Sigmoid colon (tissue), 4 donors: ENCODE measurements around the gene CPXM1.

ENCODE experiments used
- EP300 ChIP-seq, 4 donors: sonication (generic); formaldehyde crosslinking; IDR thresholded peaks; one replicate each; pipeline ENCODE4 v1.6.1; 2017; ENCODE audit warnings: antibody characterized with exemption in 4 of 4
- POLR2A ChIP-seq, 2 donors: fragments of 450-650 bp; IDR thresholded peaks; one replicate each; pipeline ENCODE4 v1.6.1; 2016; ENCODE audit warnings: antibody characterized with exemption in 2 of 2, mild to moderate bottlenecking in 2 of 2, moderate library complexity in 2 of 2
- POLR2AphosphoS5 ChIP-seq, 4 donors: sonication (generic); formaldehyde crosslinking; IDR thresholded peaks; one replicate each; pipeline ENCODE4 v1.6.1; 2017; ENCODE audit warnings: antibody characterized with exemption in 4 of 4
- TF ChIP-seq, protein P1 (sequence below), 4 experiments: fragments of 450-650 bp in 3 of 4; fragments of 200-600 bp in 1 of 4; IDR thresholded peaks; one replicate each; pipeline ENCODE4 v1.5.1; 2016 to 2019; ENCODE audit warnings: antibody characterized with exemption in 4 of 4, mild to moderate bottlenecking in 3 of 4, moderate library complexity in 2 of 4

GRCh38 chr20:2822073-2822472 is 21.6 kb upstream of the CPXM1 start:
- TF ChIP-seq, protein P1, sequence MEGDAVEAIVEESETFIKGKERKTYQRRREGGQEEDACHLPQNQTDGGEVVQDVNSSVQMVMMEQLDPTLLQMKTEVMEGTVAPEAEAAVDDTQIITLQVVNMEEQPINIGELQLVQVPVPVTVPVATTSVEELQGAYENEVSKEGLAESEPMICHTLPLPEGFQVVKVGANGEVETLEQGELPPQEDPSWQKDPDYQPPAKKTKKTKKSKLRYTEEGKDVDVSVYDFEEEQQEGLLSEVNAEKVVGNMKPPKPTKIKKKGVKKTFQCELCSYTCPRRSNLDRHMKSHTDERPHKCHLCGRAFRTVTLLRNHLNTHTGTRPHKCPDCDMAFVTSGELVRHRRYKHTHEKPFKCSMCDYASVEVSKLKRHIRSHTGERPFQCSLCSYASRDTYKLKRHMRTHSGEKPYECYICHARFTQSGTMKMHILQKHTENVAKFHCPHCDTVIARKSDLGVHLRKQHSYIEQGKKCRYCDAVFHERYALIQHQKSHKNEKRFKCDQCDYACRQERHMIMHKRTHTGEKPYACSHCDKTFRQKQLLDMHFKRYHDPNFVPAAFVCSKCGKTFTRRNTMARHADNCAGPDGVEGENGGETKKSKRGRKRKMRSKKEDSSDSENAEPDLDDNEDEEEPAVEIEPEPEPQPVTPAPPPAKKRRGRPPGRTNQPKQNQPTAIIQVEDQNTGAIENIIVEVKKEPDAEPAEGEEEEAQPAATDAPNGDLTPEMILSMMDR (IDR thresholded peaks at IDR 0.05): no peak
- TF ChIP-seq POLR2AphosphoS5 (IDR thresholded peaks at IDR 0.05): no peak
- no peak for TF ChIP-seq POLR2A (IDR thresholded peaks at IDR 0.05)
- TF ChIP-seq EP300 (IDR thresholded peaks at IDR 0.05): no peak
